GM12892 (cell line): ENCODE data around the gene NUTM2G.
"Not testable (repeated sequence)": the region's sequence is repeated elsewhere in the genome, so short reads cannot be mapped to it uniquely, and the experiment has no call there.

Experiments
- POLR2A ChIP-seq: IDR thresholded peaks from 2 replicates; pipeline ENCODE4 v1.6.1; 2011; ENCODE audit warnings: low read depth, low read length, control low read depth
- POLR2AphosphoS5 ChIP-seq: IDR thresholded peaks from 2 replicates; pipeline ENCODE4 v1.6.1; 2011; ENCODE audit warnings: low read depth, low read length, control low read depth
- TAF1 ChIP-seq: IDR thresholded peaks from 2 replicates; pipeline ENCODE4 v1.6.1; 2011; ENCODE audit warnings: low read depth, mild to moderate bottlenecking, control low read depth, low read length, borderline replicate concordance

DNA sequence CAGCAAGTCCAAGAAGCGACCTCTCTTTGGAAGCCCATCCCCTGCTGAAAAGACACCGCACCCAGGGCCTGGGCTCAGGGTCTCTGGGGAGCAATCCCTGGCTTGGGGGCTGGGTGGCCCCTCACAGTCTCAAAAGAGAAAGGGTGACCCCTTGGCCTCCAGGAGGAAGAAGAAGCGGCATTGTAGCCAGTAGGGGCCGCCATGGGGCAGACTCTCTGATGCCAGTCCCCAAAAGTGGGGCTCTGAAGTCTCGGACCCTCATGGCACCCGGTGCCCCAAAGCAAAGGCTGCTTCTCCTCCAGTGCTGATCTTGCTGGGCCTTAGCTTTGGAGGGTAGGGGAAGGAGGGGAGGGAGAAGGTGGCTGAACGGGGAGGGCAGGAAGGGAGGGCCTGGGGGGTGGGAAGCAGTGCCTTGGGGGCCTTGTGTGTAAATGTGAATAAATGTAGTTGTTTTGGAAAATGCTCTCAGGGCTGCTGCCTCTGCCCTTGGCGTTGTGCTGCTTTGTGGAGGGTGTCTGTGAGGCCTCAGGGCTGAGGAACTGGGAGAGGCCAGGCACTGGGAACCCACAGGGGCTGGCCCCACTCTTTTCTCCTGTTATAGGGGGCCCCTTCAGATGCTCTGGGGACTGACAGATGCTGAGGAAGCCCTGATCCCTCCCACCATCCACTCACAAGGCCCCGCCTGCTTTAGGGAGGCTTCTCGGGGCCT lies 10.5 kb downstream of the NUTM2G start:
- TF ChIP-seq POLR2A, POLR2AphosphoS5, TAF1: not testable (repeated sequence)
